Liver (tissue), 3 donors: Measurements from ENCODE around the gene ITGA4.
"Not testable (repeated sequence)": the region's sequence is repeated elsewhere in the genome, so short reads cannot be mapped to it uniquely, and the experiment has no call there.

Experiments
- CTCF ChIP-seq: fragments of 150-350 bp; IDR thresholded peaks from 2 replicates; pipeline ENCODE4 v1.5.1; 2017; ENCODE audit warnings: improper control_type of control experiment, low read depth, low read length; ENCODE audit not compliant: missing input control
- JUND ChIP-seq, 2 donors: IDR thresholded peaks; 2 replicates each; pipeline ENCODE4 v1.6.1; 2016; ENCODE audit warnings: antibody characterized with exemption in 2 of 2
- REST ChIP-seq: IDR thresholded peaks from 2 replicates; pipeline ENCODE4 v1.6.1; 2016; ENCODE audit warnings: antibody characterized with exemption, mild to moderate bottlenecking
- RXRA ChIP-seq, 2 donors: IDR thresholded peaks; 2 replicates each; pipeline ENCODE4 v1.6.1; 2017 to 2018; ENCODE audit warnings: antibody characterized with exemption in 2 of 2, mild to moderate bottlenecking in 1 of 2
- SP1 ChIP-seq: IDR thresholded peaks from 2 replicates; pipeline ENCODE4 v1.6.1; 2018; ENCODE audit warnings: antibody characterized with exemption, mild to moderate bottlenecking
- YY1 ChIP-seq: IDR thresholded peaks from 2 replicates; pipeline ENCODE4 v1.6.1; 2016; ENCODE audit warnings: antibody characterized with exemption, mild to moderate bottlenecking
- TF ChIP-seq, protein P1 (sequence below): IDR thresholded peaks from 2 replicates; pipeline ENCODE4 v1.6.1; 2016; ENCODE audit warnings: antibody characterized with exemption
- donor health status: healthy.
- donor health status: healthy.

- TF ChIP-seq CTCF; SP1; YY1; REST; RXRA (IDR thresholded peaks at IDR 0.05); JUND (IDR thresholded peaks at IDR 0.05): not testable (repeated sequence)
- TF ChIP-seq, protein P1, sequence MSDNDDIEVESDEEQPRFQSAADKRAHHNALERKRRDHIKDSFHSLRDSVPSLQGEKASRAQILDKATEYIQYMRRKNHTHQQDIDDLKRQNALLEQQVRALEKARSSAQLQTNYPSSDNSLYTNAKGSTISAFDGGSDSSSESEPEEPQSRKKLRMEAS = not testable (repeated sequence)
Observed at GRCh38 chr2:181449278-181449677, 7.9 kb upstream of the ITGA4 start.
